HG03139 (cell line): ENCODE data around the gene AQP4.

ENCODE experiments used
- ATAC-seq: cut with Tn5 transposase; IDR thresholded peaks from one replicate; pipeline ENCODE4 v1.9.1; 2021; ENCODE audit not compliant: unreplicated experiment

The AQP4 gene

GRCh38 chr18:26865557-26865956 lies at the start of gene AQP4:
Gene AQP4, minus strand, starts transcription at chr18:26865707. Its CDS starts 18 bp downstream, at chr18:26865689.
- ATAC-seq = no peak

- ATAC-seq = no peak
Measured at GRCh38 chr18:26911840-26912239, 46.3 kb upstream of the AQP4 start.

GRCh38 chr18:26909599-26910290 lies 44.2 kb upstream of the AQP4 start:
- no peak for ATAC-seq

- no peak for ATAC-seq
Measured at GRCh38 chr18:26908906-26909305, 43.4 kb upstream of the AQP4 start.

- no peak for ATAC-seq
Measured at GRCh38 chr18:26902291-26902690, 36.8 kb upstream of the AQP4 start.

- no peak for ATAC-seq
Measured at GRCh38 chr18:26901020-26901419, 35.5 kb upstream of the AQP4 start.

- no peak for ATAC-seq
Measured at GRCh38 chr18:26894426-26894825, 28.9 kb upstream of the AQP4 start.

- ATAC-seq = no peak
Measured at GRCh38 chr18:26893996-26894395, 28.5 kb upstream of the AQP4 start.

GRCh38 chr18:26888259-26888658 lies 22.8 kb upstream of the AQP4 start:
- no peak for ATAC-seq

- no peak for ATAC-seq
Measured at GRCh38 chr18:26875040-26875654, 9.6 kb upstream of the AQP4 start.

GRCh38 chr18:26874283-26874682 lies 8.8 kb upstream of the AQP4 start:
- ATAC-seq = no peak

- no peak for ATAC-seq
Measured at GRCh38 chr18:26869640-26870039, 4.1 kb upstream of the AQP4 start.

- no peak for ATAC-seq
Measured at GRCh38 chr18:26868968-26869586, 3.6 kb upstream of the AQP4 start.

GRCh38 chr18:26867471-26867870 lies 2.0 kb upstream of the AQP4 start:
- ATAC-seq = no peak

- no peak for ATAC-seq
Measured at GRCh38 chr18:26864658-26865057, 849 bp downstream of the AQP4 start.

GRCh38 chr18:26863921-26864497 lies 1.5 kb downstream of the AQP4 start:
- no peak for ATAC-seq

GRCh38 chr18:26863122-26863879 lies 2.2 kb downstream of the AQP4 start:
- ATAC-seq = no peak

- ATAC-seq = no peak
Measured at GRCh38 chr18:26862084-26862483, 3.4 kb downstream of the AQP4 start.

GRCh38 chr18:26854292-26854881 lies 11.1 kb downstream of the AQP4 start:
- ATAC-seq = no peak

GRCh38 chr18:26853401-26853800 lies 12.1 kb downstream of the AQP4 start:
- ATAC-seq = no peak

- no peak for ATAC-seq
Measured at GRCh38 chr18:26843760-26844159, 21.7 kb downstream of the AQP4 start.
